Measurements from ENCODE around the gene SLC24A3. TPM values are rescaled to one million over a fixed set of nuclear protein-coding genes. Genes with fewer than 3 reads are reported as not detected.

The SLC24A3 gene
- total RNA-seq, 2 donors from 2014 or later, result 1.4 to 3.7 TPM

DNA sequence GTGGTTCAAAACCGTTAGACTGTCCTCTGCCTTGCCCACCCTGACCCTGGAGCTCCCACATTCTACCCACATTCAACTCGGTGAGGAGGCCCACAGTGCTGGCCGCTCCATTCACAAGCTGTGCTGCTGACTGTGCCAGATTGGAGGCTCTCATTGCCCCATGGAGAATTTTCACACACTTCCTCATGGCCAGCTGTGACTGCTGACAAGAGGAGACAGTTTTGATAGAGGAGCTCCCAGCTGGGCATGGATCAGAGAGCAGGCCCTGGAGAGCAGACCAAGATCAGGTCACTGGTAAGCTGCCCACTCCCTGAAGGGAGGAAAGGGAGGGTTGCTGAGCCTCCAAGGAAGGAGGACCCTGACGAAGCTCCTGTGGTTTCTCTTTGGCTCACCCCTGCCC is 299.5 kb downstream of the SLC24A3 start:
- TF ChIP-seq, protein P1, sequence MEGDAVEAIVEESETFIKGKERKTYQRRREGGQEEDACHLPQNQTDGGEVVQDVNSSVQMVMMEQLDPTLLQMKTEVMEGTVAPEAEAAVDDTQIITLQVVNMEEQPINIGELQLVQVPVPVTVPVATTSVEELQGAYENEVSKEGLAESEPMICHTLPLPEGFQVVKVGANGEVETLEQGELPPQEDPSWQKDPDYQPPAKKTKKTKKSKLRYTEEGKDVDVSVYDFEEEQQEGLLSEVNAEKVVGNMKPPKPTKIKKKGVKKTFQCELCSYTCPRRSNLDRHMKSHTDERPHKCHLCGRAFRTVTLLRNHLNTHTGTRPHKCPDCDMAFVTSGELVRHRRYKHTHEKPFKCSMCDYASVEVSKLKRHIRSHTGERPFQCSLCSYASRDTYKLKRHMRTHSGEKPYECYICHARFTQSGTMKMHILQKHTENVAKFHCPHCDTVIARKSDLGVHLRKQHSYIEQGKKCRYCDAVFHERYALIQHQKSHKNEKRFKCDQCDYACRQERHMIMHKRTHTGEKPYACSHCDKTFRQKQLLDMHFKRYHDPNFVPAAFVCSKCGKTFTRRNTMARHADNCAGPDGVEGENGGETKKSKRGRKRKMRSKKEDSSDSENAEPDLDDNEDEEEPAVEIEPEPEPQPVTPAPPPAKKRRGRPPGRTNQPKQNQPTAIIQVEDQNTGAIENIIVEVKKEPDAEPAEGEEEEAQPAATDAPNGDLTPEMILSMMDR (IDR thresholded peaks at IDR 0.05), result no peak
- H3K27me3 ChIP-seq, result no peaks in the 10 kb centered on the region
- DNase-seq (ENCODE audit: low spot score), result no peak
- no peak overlapping the region for H3K4me3 ChIP-seq
- no peaks in the 10 kb centered on the region for H3K9me3 ChIP-seq
- H3K4me1 ChIP-seq, result no peaks in the 10 kb centered on the region
- H3K36me3 ChIP-seq, result no peaks in the 10 kb centered on the region
- no peak overlapping the region for H3K27ac ChIP-seq

DNA sequence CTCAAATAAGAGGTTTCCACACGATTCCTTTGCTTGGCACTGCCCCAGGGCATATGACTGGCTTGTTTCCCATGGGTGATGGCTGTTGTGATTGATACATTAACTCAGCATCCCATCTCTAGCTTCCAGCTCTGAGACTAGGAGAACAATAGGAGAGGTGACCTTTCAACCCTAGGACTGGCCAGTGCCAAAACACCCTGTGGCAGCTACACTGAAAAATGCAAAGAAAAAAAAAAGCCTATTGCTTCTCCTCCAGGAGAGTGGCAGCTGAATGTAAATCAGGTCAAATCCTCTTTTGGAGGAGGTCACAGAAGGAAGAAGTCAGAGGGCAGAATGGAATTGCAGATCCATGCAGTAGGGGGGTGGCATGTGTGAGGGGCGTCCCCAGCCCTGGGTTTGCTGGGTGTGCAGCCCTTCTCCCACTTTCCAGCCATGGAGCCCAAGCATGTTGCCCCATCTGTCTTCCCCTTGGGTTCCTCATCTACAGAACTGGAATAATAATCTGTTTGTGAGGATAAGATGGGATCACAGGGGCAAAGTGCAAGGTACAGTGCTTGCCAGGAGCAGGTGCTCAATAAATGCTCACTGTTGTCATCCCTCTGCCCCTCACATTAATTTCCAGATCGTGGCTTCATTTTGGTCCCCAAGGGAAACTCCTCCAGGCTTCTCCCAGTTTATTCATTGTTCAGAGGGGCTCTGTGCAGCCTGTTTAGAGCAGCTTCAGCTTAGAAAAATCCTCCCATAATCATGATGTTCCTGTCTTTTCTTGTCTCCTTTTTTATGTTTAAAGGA is 300.6 kb downstream of the SLC24A3 start:
- Histone ChIP-seq H3K4me3 (no peak overlapping the region), H3K27me3 (no peaks in the 10 kb centered on the region), H3K4me1 (no peaks in the 10 kb centered on the region), H3K9me3 (no peaks in the 10 kb centered on the region), H3K27ac (no peak overlapping the region), H3K36me3 (no peaks in the 10 kb centered on the region)
- no peak for DNase-seq (ENCODE audit: low spot score)
- TF ChIP-seq, protein P1 (IDR thresholded peaks at IDR 0.05), result no peak

GRCh38 chr20:19515074-19515473 is 302.6 kb downstream of the SLC24A3 start:
- no peak overlapping the region for H3K27ac ChIP-seq
- TF ChIP-seq, protein P1 (IDR thresholded peaks at IDR 0.05), result no peak

GRCh38 chr20:19519466-19519865 is 307.0 kb downstream of the SLC24A3 start:
- no peak for DNase-seq (ENCODE audit: low spot score)
- Histone ChIP-seq H3K4me1 (no peaks in the 10 kb centered on the region), H3K9me3 (no peaks in the 10 kb centered on the region)

More at GRCh38 chr20:19515074-19515473, 302.6 kb downstream of the SLC24A3 start:
- Histone ChIP-seq H3K4me1 (no peaks in the 10 kb centered on the region), H3K36me3 (no peaks in the 10 kb centered on the region), H3K27me3 (no peaks in the 10 kb centered on the region), H3K4me3 (no peak overlapping the region), H3K9me3 (no peaks in the 10 kb centered on the region)
- DNase-seq (ENCODE audit: low spot score), result no peak

GRCh38 chr20:19520261-19520660 is 307.8 kb downstream of the SLC24A3 start:
- Histone ChIP-seq H3K4me3 (no peak overlapping the region), H3K27me3 (no peaks in the 10 kb centered on the region), H3K4me1 (no peaks in the 10 kb centered on the region), H3K27ac (no peak overlapping the region), H3K36me3 (no peaks in the 10 kb centered on the region), H3K9me3 (no peaks in the 10 kb centered on the region)
- no peak for DNase-seq (ENCODE audit: low spot score)
- TF ChIP-seq, protein P1 (IDR thresholded peaks at IDR 0.05), result no peak

More at GRCh38 chr20:19519466-19519865, 307.0 kb downstream of the SLC24A3 start:
- Histone ChIP-seq H3K36me3 (no peaks in the 10 kb centered on the region), H3K27me3 (no peaks in the 10 kb centered on the region), H3K27ac (no peak overlapping the region), H3K4me3 (no peak overlapping the region)
- TF ChIP-seq, protein P1 (IDR thresholded peaks at IDR 0.05), result no peak
